Renal pelvis (tissue), 4 donors: ENCODE data around the gene ETFB. TPM values are rescaled to one million over a fixed set of nuclear protein-coding genes. Genes with fewer than 3 reads are reported as not detected.

Experiments used
- DNase-seq: peaks from one replicate; pipeline ENCODE4 v3.0.0-alpha.2; 2013
- polyA plus RNA-seq, 3 donors: library from polyadenylated mRNA; unstranded; fragments of 120-200 nt; gene quantifications; one replicate each; pipeline ENCODE4 v1.2.1, GENCODE V29; 2013; ENCODE audit not compliant: insufficient read length in 3 of 3

Gene ETFB
- polyA plus RNA-seq, 3 donors: 143 to 171 (median 160) TPM

GRCh38 chr19:51359294-51359693 lies 6.9 kb downstream of the ETFB start:
- DNase-seq: no peak

DNA sequence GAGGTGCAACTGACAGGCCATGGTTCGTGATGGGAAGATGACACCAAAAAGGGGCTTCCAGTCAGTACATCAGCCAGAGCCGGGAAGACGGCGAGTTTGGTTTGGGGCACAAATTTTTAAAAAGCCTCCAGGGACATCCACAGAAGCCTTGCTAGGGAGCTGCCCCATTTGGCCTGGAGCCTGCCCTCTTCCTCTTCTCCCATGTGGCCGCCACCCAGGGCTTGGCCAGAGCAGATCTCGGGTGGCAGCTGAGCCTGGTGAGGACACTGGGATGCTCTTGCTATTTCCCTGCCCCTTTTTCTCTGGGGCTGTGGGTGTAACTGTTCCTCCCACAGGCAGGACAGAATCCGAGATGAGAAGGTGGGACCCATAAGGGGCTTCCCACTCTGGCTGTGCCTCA lies 8.2 kb downstream of the ETFB start:
- no peak for DNase-seq

DNA sequence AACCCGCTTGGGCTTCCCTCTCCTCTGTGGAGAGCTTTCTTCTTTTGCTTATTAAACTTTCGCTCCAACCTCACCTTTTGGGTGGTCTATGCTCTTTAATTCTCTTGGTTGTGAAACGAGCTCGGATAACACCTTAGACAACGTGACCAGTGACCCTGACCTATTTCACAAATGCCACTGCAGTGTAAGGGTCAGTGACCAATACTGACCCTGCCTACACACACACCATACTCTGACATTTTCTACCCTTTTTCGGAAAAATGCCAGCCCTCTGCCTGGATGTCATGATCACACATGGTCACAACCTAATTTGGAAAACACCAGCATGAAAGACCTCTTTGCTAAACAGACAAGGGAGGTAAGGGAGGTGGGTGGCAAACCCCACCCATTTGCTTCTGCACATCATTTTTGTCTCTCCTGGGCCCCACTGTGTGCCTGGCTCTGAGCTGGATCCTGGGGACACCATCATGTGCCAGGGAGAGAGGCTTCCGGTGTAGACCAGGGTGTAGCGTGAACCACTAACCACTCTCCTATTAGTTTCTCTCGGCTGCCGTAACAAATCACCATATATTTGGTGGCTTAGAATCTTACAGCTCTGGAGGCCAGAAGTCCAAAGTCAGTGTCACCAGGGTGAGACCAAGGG lies 9.9 kb downstream of the ETFB start:
- no peak for DNase-seq

- DNase-seq: peak; percentile 52
Measured at GRCh38 chr19:51354742-51355148, 11.4 kb downstream of the ETFB start.

DNA sequence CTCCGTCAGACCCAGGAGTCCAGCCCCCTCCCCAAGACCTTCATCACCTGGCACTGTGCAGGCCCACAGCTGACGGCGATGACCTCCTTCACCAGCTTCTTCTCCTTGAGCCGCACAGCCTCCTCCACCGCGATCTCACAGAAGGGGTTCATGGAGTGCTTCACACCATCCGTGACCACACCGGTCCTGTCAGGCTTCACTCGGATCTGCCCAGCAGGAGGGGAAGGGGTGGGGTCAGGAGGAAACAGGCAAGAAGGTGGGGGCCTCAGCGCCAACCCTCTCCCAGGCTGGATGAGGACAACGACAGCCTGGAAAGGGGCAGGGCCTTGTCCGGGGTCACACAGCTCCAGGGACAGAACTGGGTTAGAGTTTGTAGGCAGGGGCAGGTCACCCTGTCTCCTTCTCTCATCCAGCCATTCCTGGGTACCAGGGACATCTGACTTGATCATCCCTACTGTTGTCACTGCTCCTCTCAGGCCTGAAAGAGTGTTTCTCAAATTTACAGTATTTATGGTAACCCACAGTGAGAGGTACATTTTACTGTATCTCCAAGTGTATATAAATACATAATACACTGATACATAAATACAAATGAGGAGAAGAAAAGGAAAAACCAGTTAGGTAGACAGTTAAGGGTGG lies 12.0 kb downstream of the ETFB start:
- no peak for DNase-seq

DNA sequence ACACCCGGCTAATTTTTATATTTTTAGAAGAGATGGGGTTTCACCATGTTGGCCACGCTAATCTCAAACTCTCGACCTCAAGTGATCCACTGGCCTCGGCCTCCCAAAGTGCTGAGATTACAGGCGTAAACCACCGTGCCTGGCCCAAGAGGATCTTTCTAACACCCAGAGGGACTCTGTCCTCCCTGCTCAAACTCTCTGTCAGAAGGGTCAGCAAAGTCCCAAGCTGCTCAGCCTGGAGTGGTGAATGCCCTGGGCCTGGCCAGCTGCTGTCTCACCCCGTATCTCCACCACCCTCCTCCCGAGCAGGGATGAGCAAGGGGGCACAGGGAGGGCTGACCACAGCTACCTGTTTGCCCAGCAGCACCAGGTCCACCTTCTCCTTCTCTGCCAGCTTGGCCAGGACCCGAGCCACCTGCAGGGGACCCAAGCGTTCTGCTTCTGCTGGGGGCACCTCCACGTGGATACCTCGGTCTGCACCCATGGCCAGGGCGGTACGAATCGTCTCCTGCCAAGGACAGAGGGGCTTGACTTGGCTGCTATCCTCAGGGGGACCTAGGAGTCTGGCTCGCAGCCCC lies 13.3 kb downstream of the ETFB start:
- no peak for DNase-seq

DNA sequence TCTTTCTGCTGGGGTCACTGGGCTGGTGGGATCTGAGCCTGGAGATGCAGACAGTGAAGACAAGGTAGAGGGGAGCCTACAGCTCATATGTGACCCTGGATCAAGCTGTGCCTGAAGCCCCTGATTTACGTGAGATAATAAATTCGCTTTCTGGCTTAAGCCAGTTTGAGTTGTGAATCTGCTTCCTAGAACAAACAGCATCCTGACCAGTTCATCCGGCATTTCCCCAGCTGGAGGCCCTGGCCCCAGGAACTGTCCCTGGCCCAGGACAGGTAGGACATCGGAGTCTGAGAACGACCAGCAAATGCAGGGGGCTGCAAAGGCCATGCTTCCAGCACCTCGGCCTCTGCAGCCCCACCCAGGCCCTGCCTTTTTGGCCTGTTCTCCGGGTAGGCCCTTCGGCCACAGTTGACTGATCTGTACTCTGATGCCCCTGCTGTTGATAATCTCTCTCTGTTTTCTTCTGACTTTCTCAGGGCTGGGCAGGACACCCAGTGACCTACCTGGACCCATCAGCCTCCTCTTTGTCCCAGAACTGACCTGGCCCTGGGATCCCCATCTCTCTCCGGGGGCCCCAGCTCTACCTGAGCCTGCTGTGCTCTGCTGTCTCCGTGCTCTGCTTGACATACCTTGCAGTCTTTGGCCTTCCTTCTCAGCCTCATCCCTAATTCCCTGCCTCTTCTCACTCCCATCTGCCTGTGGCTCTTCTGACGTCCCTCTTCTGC lies 14.8 kb downstream of the ETFB start:
- DNase-seq: no peak

DNA sequence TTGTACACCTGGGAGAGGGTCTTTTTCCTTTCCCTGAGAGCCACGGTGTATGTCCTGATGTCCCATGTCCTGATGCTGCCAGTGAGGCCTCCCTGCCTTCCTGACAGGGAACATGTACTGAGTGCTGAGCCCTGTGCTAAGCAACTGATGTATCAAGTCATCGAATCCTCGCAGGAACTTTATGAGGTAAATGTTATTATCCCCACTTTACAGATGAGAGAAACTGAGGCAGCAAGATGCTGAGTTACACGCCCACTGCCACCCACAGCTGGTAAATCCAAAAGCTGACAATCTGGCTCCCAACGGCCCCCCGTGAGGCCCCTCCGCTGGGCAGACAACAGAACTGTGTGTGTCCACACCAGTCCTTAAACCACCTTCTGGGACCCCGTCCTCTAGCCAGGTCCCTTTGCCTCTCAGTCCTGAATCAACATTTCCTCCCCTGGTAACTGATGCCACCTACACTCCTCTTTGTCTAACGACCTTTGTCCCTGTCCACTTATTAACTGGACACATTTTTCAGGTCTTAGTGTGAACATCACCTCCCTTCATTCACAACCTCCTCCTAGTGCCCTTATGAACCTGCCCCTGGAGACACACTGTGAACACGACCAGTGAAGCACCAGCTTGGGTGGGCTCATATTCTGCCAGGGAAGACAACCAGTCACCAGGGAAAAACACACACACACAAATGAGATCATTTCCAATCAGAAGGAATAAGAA lies 18.8 kb downstream of the ETFB start:
- DNase-seq: no peak

GRCh38 chr19:51346742-51347141 lies 19.4 kb downstream of the ETFB start:
- DNase-seq: no peak

DNA sequence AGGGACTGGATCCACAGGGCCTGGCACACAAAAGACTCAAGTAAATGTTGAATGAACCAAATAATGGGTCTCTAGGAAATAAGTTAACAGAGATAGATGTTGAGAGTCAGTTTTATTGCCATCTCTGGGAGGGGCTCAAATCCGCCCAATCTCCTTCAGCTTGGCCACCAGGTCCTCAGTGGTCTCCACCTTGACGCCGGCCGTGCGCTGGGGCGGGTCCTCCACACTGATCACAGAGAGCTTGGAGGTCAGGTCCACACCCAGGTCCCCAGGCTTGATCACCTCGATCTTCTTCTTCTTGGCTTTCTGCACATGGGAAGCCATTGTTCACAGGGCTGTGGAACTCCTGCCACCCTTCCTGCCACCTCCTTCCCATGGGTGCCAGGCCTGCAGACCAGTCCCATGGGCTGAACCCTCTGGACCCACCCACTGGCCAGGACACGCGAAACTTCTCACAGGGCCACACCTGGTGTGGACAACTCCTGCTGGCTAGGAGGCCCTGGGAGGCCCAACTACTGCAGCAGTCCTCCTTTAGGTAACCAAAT lies 21.0 kb downstream of the ETFB start:
- no peak for DNase-seq

GRCh38 chr19:51342631-51343569 lies 23.3 kb downstream of the ETFB start:
- no peak for DNase-seq

DNA sequence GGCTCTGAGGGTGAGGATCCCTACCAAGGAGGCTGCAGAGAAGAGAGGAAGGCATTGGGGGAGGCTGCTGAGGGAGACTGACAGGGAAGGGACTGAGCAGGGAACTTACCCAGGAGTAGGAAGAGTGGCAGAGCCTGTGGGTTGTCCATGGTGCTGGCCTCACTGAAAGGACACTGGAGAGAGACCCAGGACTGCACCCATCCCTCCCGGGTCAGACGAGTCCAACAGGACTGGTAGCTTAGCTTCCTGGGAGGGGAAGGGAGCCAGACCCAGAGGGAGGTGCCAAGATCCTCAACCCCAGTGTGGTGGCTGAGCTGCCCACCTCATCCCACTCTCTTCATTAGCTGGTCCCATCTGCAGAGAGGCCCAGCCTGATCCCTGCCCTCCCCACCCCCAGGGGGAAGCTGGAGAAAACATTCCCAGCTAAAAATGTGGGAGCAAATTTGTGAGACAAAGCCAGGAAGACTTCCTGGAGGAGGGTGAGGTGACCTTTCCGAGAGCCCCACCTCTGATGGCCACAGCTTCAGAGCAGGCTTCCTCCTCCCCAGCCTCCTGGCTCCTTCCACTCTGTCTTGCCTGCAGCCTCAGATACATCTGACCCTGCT lies 24.1 kb downstream of the ETFB start, which contains the start of gene VSIG10L:
VSIG10L (minus strand) TSS at position 164 of the 605 bp plus-strand sequence; CDS start at position 149, 15 bp downstream.
- DNase-seq: no peak

DNA sequence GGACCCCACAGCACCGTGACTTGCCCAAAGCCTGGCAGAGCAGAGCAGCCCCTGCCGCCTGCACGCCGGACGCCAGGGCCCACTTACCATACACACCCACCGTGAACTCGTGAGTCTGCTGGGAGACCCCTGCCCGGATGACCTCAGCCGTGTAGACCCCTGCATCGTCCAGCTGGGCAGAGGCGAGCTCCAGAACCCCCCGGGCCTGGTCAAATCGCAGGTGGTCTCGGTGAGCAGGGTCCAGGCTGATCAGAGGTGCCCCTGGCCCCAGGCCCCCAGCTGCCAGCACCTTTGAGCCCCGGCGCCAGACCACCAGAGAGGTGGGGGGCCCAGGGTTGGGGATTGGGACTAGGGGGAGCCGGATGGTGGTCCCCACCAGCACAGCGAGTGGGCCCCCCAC lies 25.1 kb downstream of the ETFB start:
- DNase-seq: no peak

DNA sequence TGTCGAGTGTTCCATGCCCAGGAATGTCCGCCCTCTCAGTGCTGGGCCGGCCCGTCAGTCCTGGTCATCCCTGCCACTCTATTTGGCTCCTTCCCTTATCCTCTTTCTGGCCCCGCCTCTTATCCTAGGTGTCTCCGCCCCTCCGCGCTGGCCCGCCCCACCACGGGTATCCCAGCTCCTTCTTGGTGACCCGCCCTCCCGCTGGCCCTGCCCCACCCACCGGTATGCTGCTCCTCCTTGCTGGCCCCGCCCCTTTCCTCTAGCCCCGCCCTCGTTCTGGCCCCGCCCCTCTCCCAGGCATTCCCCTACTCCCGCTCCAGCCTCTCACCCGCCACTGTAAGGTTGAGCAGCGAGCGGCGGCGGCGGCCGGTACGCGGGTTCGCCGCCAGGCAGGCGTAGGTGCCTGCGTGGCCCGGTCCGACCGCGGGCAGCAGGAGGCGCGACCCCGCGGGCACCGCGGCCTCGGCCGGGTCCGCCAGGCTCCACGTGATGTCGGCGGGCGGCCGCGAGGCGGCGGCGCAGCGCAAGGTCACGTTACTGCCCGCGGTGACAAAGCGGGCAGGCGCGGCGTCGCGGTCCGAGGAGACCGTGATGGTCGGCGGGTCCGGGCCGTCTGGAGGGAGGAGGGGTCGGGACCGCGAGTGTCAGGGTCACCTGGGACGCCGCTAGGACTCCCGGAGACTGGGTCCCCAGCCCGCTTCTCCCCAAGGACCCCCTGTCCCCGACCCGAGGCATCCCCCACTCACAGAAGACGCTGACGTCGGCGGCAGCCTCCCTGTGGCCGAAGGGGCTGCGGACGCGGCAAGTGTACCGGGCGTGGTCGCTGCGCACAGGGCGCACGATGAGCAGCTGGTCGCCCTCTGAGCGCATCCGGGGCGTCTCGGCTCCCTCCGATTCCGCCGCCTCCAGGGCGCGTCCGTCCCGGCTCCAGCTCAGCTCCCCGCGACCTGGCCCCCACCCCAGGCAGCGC lies 26.2 kb downstream of the ETFB start:
- peak; percentile 93 for DNase-seq

GRCh38 chr19:51339313-51339686 lies 26.9 kb downstream of the ETFB start:
- DNase-seq: no peak

DNA sequence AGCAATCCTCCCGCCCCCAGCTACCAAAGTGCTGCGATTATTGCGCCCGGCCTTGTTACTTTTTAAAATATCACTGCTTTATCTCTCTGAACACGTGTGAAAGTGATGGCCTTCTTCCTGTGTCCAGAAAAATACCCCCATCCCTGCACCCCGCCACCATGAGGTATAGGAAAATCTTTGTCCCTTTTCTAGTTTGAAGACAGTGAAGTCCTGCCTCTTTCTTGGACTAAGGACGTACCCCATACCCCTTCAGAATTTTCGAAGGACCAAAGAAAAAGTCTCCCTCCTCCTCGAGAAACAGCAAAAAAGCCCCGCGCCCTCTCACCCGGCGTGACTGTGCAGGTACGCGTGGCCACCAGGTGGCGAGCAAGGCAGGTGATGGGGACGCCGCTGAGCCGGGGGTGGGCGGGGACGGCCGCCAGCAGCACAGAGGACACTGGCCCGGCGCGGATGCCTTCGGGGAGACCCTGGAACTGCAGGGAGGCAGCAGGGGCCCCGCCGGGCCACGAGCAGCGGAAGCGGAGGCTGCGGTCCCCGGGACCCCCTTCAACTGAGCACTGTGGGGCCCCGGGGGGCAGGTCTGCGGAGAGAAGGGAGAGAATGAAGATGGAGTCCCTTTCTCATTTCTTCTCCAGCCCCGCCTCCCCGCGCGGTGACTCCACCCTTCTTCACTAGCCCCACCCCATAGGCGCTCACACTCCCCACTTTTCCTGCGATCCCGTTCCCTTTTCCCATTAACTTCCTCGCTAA lies 27.4 kb downstream of the ETFB start:
- DNase-seq: peak; percentile 80

- no peak for DNase-seq
Measured at GRCh38 chr19:51337861-51338562, 28.2 kb downstream of the ETFB start.
